Tibial nerve (tissue), 4 donors: Measurements from ENCODE around the gene LSS. TPM values are rescaled to one million over a fixed set of nuclear protein-coding genes. Genes with fewer than 3 reads are reported as not detected.

Experiments
- DNase-seq, 2 donors: peaks; one replicate each; pipeline ENCODE4 v3.0.0-alpha.2; 2019; ENCODE audit warnings: low spot score in 2 of 2
- H3K27ac ChIP-seq, 4 donors: fragments of 200-600 bp; sonication (generic) in 3 of 4; one replicate each; pipeline ENCODE4 v1.5.1; 2017 to 2019; ENCODE audit warnings: mild to moderate bottlenecking in 1 of 4
- H3K27me3 ChIP-seq, 2 donors: fragments of 200-600 bp; sonication (generic) in 1 of 2; one replicate each; pipeline versions ENCODE4 v1.5.1 to v1.6.0; 2017 to 2019
- H3K36me3 ChIP-seq, 3 donors: fragments of 200-600 bp; sonication (generic); one replicate each; pipeline ENCODE4 v1.5.1; 2018 to 2019
- H3K4me1 ChIP-seq, 4 donors: fragments of 200-600 bp; sonication (generic) in 3 of 4; one replicate each; pipeline ENCODE4 v1.5.1; 2017 to 2019
- H3K4me3 ChIP-seq, 4 donors: fragments of 200-600 bp; sonication (generic) in 3 of 4; one replicate each; pipeline ENCODE4 v1.5.1; 2017 to 2019; ENCODE audit warnings: mild to moderate bottlenecking in 1 of 4, moderate library complexity in 1 of 4
- H3K9me3 ChIP-seq, 4 donors: fragments of 200-600 bp; sonication (generic) in 3 of 4; one replicate each; pipeline ENCODE4 v1.5.1; 2017 to 2019
- CTCF ChIP-seq, 5 experiments: fragments of 200-600 bp in 3 of 5; fragments of 450-650 bp in 2 of 5; sonication (generic) in 3 of 5; IDR thresholded peaks; one replicate each; pipeline ENCODE4 v1.5.1; 2016 to 2019; ENCODE audit warnings: antibody characterized with exemption in 5 of 5, mild to moderate bottlenecking in 3 of 5, moderate library complexity in 2 of 5
- EP300 ChIP-seq, 2 donors: sonication (generic); formaldehyde crosslinking; IDR thresholded peaks; one replicate each; pipeline ENCODE4 v1.6.1; 2017; ENCODE audit warnings: antibody characterized with exemption in 2 of 2, mild to moderate bottlenecking in 1 of 2
- POLR2A ChIP-seq, 2 donors: fragments of 450-650 bp; IDR thresholded peaks; one replicate each; pipeline ENCODE4 v1.6.1; 2017; ENCODE audit warnings: antibody characterized with exemption in 2 of 2, mild to moderate bottlenecking in 2 of 2, moderate library complexity in 2 of 2
- WGBS, 2 donors: methylation state at CpG; one replicate each; pipeline ENCODE4 v1.1.5; 2018; 5-methylcytosine and 5-hydroxymethylcytosine counted together
- total RNA-seq, 4 donors: library from RNA; depleted of rRNA; stranded (reverse); fragments of >200 nt; gene quantifications; one replicate each; pipeline ENCODE4 v1.1.0, GENCODE V29; 2016

Gene LSS
- total RNA-seq, 4 donors from 2014 or later: 69.3 to 132 (median 80.6) TPM

DNA sequence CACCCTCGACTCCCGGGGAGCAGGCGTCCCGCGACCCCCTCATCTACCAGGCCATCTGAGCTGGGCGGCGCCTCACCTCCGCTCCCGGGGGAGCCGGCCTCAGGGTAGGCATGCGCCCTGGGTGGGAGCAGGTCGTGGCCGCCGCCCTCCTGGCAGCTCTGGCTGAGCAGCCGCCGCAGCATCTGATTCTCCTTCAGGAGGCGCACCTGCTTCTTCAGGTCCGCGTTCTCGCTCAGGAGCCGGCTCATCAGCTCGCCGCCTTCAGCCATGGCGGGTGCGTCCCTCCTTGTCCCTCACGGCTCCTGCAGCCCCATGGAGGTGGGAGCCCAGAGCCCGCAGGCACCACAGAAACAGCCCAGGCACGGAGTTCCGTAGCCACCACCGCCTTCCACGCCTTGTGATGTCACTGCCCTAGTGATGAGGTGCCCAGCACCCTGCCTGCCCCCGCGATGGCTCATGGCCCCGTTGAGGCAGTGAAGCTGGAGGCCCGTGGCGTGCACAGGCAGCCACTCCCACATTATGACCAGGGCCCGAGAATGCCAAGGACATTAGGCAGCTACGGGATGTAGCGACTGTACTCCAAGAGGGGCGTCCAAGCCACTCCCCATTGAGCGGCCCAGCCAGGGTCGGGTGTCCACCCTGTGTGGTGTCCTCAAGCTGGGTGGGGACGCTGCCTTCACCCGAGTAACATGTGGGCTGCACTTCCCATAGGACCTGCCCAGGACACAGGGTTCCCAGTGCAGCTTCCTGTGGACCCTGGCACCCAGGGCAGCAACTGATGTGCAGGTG, 45.8 kb downstream of the LSS start:
- Histone ChIP-seq H3K27ac (no peak overlapping the region), H3K4me1 (peaks cover 0 to 3% (median 0%) of the 10 kb centered on the region in 4 donors), H3K27me3 (no peaks in the 10 kb centered on the region), H3K36me3 (no peaks in the 10 kb centered on the region), H3K9me3 (no peaks in the 10 kb centered on the region), H3K4me3 (no peak overlapping the region)
- DNase-seq: no peak
- no peak for TF ChIP-seq CTCF (IDR thresholded peaks at IDR 0.05)
- TF ChIP-seq EP300 (IDR thresholded peaks at IDR 0.05): no peak
- TF ChIP-seq POLR2A (IDR thresholded peaks at IDR 0.05): no peak
- 89 to 91% methylated on average over 33 to 41 of the region's 44 CpGs for WGBS, 2 donors

DNA sequence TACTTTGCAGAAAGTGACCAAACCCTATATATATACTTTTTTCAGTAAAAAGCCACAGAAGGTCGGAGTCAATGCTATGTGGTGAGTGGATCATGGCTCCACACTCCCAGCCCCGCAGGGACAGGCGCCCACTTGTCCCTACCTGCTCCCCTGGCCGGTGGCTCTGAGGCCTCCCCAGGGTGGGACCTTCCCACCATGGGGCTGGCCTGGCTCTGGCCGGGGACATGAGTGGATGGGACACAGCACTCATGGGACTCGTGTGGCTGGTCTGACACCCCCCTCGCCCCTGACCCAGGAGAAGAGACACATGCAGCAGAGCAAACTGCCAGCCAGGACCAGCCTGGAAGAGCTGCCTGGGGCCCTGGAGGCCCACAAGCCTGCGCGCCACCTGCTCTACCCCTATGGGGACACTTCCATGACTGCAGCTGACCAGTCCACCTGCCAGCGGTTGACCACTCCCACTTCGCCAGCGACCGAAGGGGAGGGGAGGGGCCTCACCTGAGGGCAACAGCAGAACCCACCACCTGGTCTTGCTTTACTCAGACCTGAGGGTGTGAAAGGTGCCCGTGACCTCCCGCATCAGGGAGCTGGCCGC, 46.5 kb downstream of the LSS start:
- TF ChIP-seq POLR2A (IDR thresholded peaks at IDR 0.05) (no peak), CTCF (IDR thresholded peaks at IDR 0.05) (no peak), EP300 (IDR thresholded peaks at IDR 0.05) (no peak)
- peaks cover 0 to 3% (median 0%) of the 10 kb centered on the region in 4 donors for H3K4me1 ChIP-seq
- no peaks in the 10 kb centered on the region for H3K27me3 ChIP-seq
- no peaks in the 10 kb centered on the region for H3K9me3 ChIP-seq
- WGBS, 2 donors: 79 to 87% methylated on average over 10 of the region's 16 CpGs
- H3K4me3 ChIP-seq: no peak overlapping the region
- H3K36me3 ChIP-seq: no peaks in the 10 kb centered on the region
- DNase-seq: no peak
- no peak overlapping the region for H3K27ac ChIP-seq

GRCh38 chr21:46181436-46181835, 47.1 kb downstream of the LSS start:
- Histone ChIP-seq H3K27me3 (no peaks in the 10 kb centered on the region), H3K9me3 (peaks cover 0 to 5% (median 2%) of the 10 kb centered on the region in 4 donors), H3K4me3 (no peak overlapping the region), H3K27ac (no peak overlapping the region), H3K4me1 (peaks cover 0 to 3% (median 0%) of the 10 kb centered on the region in 4 donors), H3K36me3 (no peaks in the 10 kb centered on the region)
- WGBS, 2 donors: 76 to 90% methylated on average over 9 to 10 of the region's 19 CpGs
- TF ChIP-seq CTCF (IDR thresholded peaks at IDR 0.05) (no peak), EP300 (IDR thresholded peaks at IDR 0.05) (no peak), POLR2A (IDR thresholded peaks at IDR 0.05) (no peak)
- DNase-seq: no peak

DNA sequence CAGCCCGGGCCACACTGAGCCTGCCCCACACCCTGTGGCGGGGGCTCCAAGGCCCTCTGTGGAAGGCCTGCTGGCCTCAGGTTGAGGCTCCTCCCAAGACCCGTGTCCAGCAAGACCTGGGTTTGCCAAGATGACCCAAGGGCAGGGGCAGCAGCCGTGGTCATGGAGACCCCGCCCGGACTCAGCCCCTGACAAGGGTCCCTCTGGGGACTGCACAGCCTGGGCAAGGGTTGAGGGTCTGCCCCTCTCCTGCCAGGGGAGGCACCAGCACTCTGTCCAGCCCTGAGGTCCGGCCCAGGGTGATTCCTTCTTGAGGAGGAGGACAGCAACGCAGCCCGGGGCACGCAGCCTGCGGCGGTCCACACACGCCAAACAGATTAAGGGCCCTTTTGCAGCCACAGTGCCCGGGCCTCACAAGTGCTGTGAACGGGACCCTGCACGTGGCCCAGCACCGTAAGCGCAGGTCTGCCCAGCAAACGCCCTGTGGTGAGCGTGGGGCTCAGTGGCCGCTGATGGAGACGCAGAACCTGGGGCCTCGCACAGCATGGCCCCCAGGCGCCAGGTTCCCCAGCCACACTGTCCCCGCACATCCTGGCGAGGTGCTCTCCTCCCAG, 47.7 kb downstream of the LSS start:
- Histone ChIP-seq H3K4me3 (no peak overlapping the region), H3K4me1 (peaks cover 0 to 3% (median 0%) of the 10 kb centered on the region in 4 donors), H3K9me3 (peaks cover 0 to 5% (median 2%) of the 10 kb centered on the region in 4 donors), H3K36me3 (no peaks in the 10 kb centered on the region), H3K27ac (no peak overlapping the region), H3K27me3 (no peaks in the 10 kb centered on the region)
- no peak for TF ChIP-seq CTCF (IDR thresholded peaks at IDR 0.05)
- TF ChIP-seq POLR2A (IDR thresholded peaks at IDR 0.05): no peak
- no peak for TF ChIP-seq EP300 (IDR thresholded peaks at IDR 0.05)
- no peak for DNase-seq
- 83 to 86% methylated on average over 9 to 20 of the region's 26 CpGs for WGBS, 2 donors
